AG04450 (cell line): ENCODE data around the gene MCM3. TPM values are rescaled to one million over a fixed set of nuclear protein-coding genes. Genes with fewer than 3 reads are reported as not detected.
A peak's percentile ranks its signal among the peaks of the same experiment; 100 is the strongest.

Source experiments
- CTCF ChIA-PET: fragments of 300-600, 350-600 bp; formaldehyde crosslinking; extraction: SDS; loops from one replicate; lab custom pipeline; 2022; ENCODE audit warnings: antibody characterized with exemption, inconsistent platforms; lab: Charles Lee
- POLR2A ChIA-PET: fragments of 350-600 bp; formaldehyde crosslinking; extraction: SDS; loops from one replicate; lab custom pipeline; 2021; ENCODE audit warnings: antibody characterized with exemption, inconsistent platforms; lab: Yijun Ruan, JAX
- DNase-seq: peaks from one replicate; pipeline ENCODE4 v3.0.0-alpha.2; 2011; ENCODE audit warnings: low read depth, low spot score
- H3K27ac ChIP-seq: one replicate; pipeline ENCODE4 v1.5.1; 2012; ENCODE audit warnings: low read depth, low read length, control low read depth
- H3K27me3 ChIP-seq: one replicate; pipeline ENCODE4 v1.6.0; 2012; ENCODE audit warnings: low read length; ENCODE audit not compliant: control insufficient read depth, insufficient read depth
- H3K4me3 ChIP-seq: 2 replicates; pipeline ENCODE4 v1.5.1; 2011; ENCODE audit warnings: mild to moderate bottlenecking, low read depth, low read length, control low read depth
- H3K9me3 ChIP-seq: 2 replicates; pipeline ENCODE4 v1.5.1; 2012; ENCODE audit warnings: low read length; ENCODE audit not compliant: control insufficient read depth, insufficient read depth
- CTCF ChIP-seq: IDR thresholded peaks from 2 replicates; pipeline ENCODE4 v1.5.1; 2011; ENCODE audit warnings: low read depth, low read length, control low read depth, inconsistent platforms
- polyA plus RNA-seq: library from polyadenylated mRNA; depleted of rRNA; stranded (reverse); fragments of >200 nt; gene quantifications from 2 replicates; pipeline ENCODE4 v1.2.3, GENCODE V29; 2011

The MCM3 gene
- polyA plus RNA-seq, 1 experiment: 33.6 TPM

- H3K9me3 ChIP-seq: no peaks in the 10 kb centered on the region
- no peak for DNase-seq
- H3K27ac ChIP-seq: peak overlapping the region; percentile 69
- POLR2A ChIA-PET: no interaction called here
- H3K4me3 ChIP-seq: no peak overlapping the region
- TF ChIP-seq CTCF: no peak
- H3K27me3 ChIP-seq: peaks cover under 1% of the 10 kb centered on the region
- CTCF ChIA-PET: interaction anchor here (0.7 to 5.8 kb wide), 5 partner anchors 67 to 211 kb away, joined by 3 to 117 read pairs (median 3); no protein-coding TSS in a partner anchor
Measured at GRCh38 chr6:52260634-52261033, 23.9 kb downstream of the MCM3 start.

- no peak for TF ChIP-seq CTCF
- ChIA-PET POLR2A (no interaction called here), CTCF (interaction anchor here (0.5 to 1.0 kb wide), 2 partner anchors 9 to 22 kb away, joined by 3 read pairs; no protein-coding TSS in a partner anchor)
- no peak for DNase-seq
- no peaks in the 10 kb centered on the region for H3K9me3 ChIP-seq
- peaks cover 20% of the 10 kb centered on the region for H3K27me3 ChIP-seq
- H3K4me3 ChIP-seq: no peak overlapping the region
- H3K27ac ChIP-seq: no peak overlapping the region
Measured at GRCh38 chr6:52255434-52255833, 29.1 kb downstream of the MCM3 start.

- Histone ChIP-seq H3K4me3 (no peak overlapping the region), H3K9me3 (no peaks in the 10 kb centered on the region), H3K27me3 (peaks cover 21% of the 10 kb centered on the region), H3K27ac (no peak overlapping the region)
- POLR2A ChIA-PET: no interaction called here
- TF ChIP-seq CTCF: no peak
- DNase-seq: no peak
- CTCF ChIA-PET: interaction anchor here (1.0 kb wide), 2 partner anchors 9 to 21 kb away, joined by 3 read pairs; no protein-coding TSS in a partner anchor
Measured at GRCh38 chr6:52254731-52255378, 29.7 kb downstream of the MCM3 start.

GRCh38 chr6:52253494-52253893 lies 31.0 kb downstream of the MCM3 start:
- Histone ChIP-seq H3K4me3 (no peak overlapping the region), H3K27me3 (peaks cover 21% of the 10 kb centered on the region), H3K9me3 (no peaks in the 10 kb centered on the region), H3K27ac (no peak overlapping the region)
- ChIA-PET CTCF (interaction anchor here (1.8 kb wide), 1 partner anchor 10 kb away, joined by 7 read pairs; no protein-coding TSS in a partner anchor), POLR2A (no interaction called here)
- no peak for TF ChIP-seq CTCF
- no peak for DNase-seq

- TF ChIP-seq CTCF: no peak
- ChIA-PET POLR2A (no interaction called here), CTCF (no interaction called here)
- H3K27me3 ChIP-seq: peaks cover 21% of the 10 kb centered on the region
- no peak for DNase-seq
- H3K4me3 ChIP-seq: no peak overlapping the region
- H3K9me3 ChIP-seq: no peaks in the 10 kb centered on the region
- H3K27ac ChIP-seq: no peak overlapping the region
Measured at GRCh38 chr6:52251113-52251512, 33.4 kb downstream of the MCM3 start.
